Ishikawa (cell line): ENCODE results near the gene CACYBP.

Source experiments
- CEBPB ChIP-seq: IDR thresholded peaks from 2 replicates; pipeline ENCODE4 v1.6.1; 2012
- FOXM1 ChIP-seq: IDR thresholded peaks from 2 replicates; pipeline ENCODE4 v1.6.1; 2012; ENCODE audit warnings: low read depth, borderline replicate concordance
- REST ChIP-seq: IDR thresholded peaks from 2 replicates; pipeline ENCODE4 v1.6.1; 2012; ENCODE audit warnings: low read depth, mild to moderate bottlenecking
- TAF1 ChIP-seq: IDR thresholded peaks from 2 replicates; pipeline ENCODE4 v1.6.1; 2012; ENCODE audit warnings: low read depth, mild to moderate bottlenecking

GRCh38 chr1:174975764-174976163 lies 24.0 kb upstream of the CACYBP start:
- TF ChIP-seq TAF1 (no peak), FOXM1 (no peak), REST (no peak), CEBPB (no peak)
